Measurements from ENCODE around the gene MYBPH. TPM values are rescaled to one million over a fixed set of nuclear protein-coding genes. Genes with fewer than 3 reads are reported as not detected.

The MYBPH gene, protein sequence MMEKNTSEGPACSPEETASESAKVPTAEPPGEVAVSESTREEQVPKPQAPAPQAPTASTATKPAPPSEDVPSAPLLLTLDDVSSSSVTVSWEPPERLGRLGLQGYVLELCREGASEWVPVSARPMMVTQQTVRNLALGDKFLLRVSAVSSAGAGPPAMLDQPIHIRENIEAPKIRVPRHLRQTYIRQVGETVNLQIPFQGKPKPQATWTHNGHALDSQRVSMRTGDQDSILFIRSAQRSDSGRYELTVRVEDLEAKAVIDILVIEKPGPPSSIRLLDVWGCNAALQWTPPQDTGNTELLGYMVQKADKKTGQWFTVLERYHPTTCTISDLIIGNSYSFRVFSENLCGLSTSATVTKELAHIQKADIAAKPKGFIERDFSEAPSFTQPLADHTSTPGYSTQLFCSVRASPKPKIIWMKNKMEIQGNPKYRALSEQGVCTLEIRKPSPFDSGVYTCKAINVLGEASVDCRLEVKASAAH
- polyA plus RNA-seq (2013, experiment 1 of 2), result not detected
- polyA plus RNA-seq (2013, experiment 2 of 2), result not detected

- peaks cover 17 to 31% of the 10 kb centered on the region in 2 donors for H3K4me1 ChIP-seq (ENCODE audit: control insufficient read depth in 2 of 2, insufficient read depth in 1 of 2, low read depth in 1 of 2, low read length in 2 of 2)
- WGBS, 2 donors (ENCODE audit: extremely low coverage in 2 of 2, insufficient read length in 2 of 2, insufficient replicate concordance in 1 of 2), result no CpG with 5 or more reads among the region's 5 CpGs
Observed at GRCh38 chr1:203175237-203175826, at the start of gene MYBPH. TSS of gene MYBPH (minus strand) at chr1:203175826. CDS start at chr1:203175755, 71 bp downstream.

GRCh38 chr1:203225071-203225470 is 49.4 kb upstream of the MYBPH start:
- no peak for DNase-seq (ENCODE audit: low spot score)
- Histone ChIP-seq H3K23ac (ENCODE audit: low read depth, low read length, poor library complexity) (no peak overlapping the region), H2AK5ac (ENCODE audit: low read depth, low read length) (no peak overlapping the region), H3K18ac (ENCODE audit: low read length) (no peak overlapping the region), H3K4me1 (ENCODE audit: control insufficient read depth in 2 of 2, insufficient read depth in 1 of 2, low read depth in 1 of 2, low read length in 2 of 2) (peaks cover 0 to 1% of the 10 kb centered on the region in 2 donors), H3K36me3 (replicated peaks in 1 of 2; ENCODE audit: control insufficient read depth in 2 of 2, insufficient read depth in 2 of 2, low read length in 2 of 2) (no peaks in the 10 kb centered on the region), H2BK120ac (ENCODE audit: low read depth, low read length) (no peak overlapping the region), H4K8ac (ENCODE audit: low read depth, low read length) (no peak overlapping the region), H2BK12ac (ENCODE audit: low read length) (no peak overlapping the region), H3K9ac (ENCODE audit: low read depth, low read length, poor library complexity) (no peak overlapping the region), H2BK15ac (ENCODE audit: low read length) (no peak overlapping the region), H3K9me3 (replicated peaks in 1 of 2; ENCODE audit: control insufficient read depth in 2 of 2, insufficient read depth in 1 of 2, low read depth in 1 of 2, low read length in 2 of 2) (no peaks in the 10 kb centered on the region), H3K4me3 (ENCODE audit: low read length in 2 of 2) (no peak overlapping the region), H3K14ac (ENCODE audit: low read length) (no peak overlapping the region), H3K79me1 (ENCODE audit: low read depth, low read length) (no peaks in the 10 kb centered on the region), H2AFZ (ENCODE audit: low read length) (no peak overlapping the region), H4K91ac (ENCODE audit: low read depth, low read length, poor library complexity) (no peak overlapping the region), H2BK5ac (ENCODE audit: low read length) (no peak overlapping the region), H3K27ac (replicated peaks; ENCODE audit: low read length) (no peak overlapping the region), H3K27me3 (ENCODE audit: control insufficient read depth in 3 of 3, insufficient read depth in 3 of 3, low read depth in 1 of 3, low read length in 3 of 3) (peaks cover 0 to 71% (median 0%) of the 10 kb centered on the region in 3 experiments), H3K4me2 (ENCODE audit: insufficient read depth, low read length, poor library complexity, severe bottlenecking) (no peak overlapping the region), H3K4ac (ENCODE audit: low read length) (no peak overlapping the region)
- WGBS, 2 donors (ENCODE audit: extremely low coverage in 2 of 2, insufficient read length in 2 of 2, insufficient replicate concordance in 1 of 2), result no CpG with 5 or more reads among the region's 4 CpGs

More at GRCh38 chr1:203175237-203175826, at the start of gene MYBPH:
- peaks cover 0 to 9% (median 0%) of the 10 kb centered on the region in 3 experiments for H3K27me3 ChIP-seq (ENCODE audit: control insufficient read depth in 3 of 3, insufficient read depth in 3 of 3, low read depth in 1 of 3, low read length in 3 of 3)
- H3K4me2 ChIP-seq (ENCODE audit: insufficient read depth, low read length, poor library complexity, severe bottlenecking), result no peak within 1 kb of the TSS
- peak within 1 kb of the TSS; percentile 40 for H3K18ac ChIP-seq (ENCODE audit: low read length)
- H3K27ac ChIP-seq (replicated peaks; ENCODE audit: low read length), result no peak within 1 kb of the TSS
- no peak within 1 kb of the TSS for H4K8ac ChIP-seq (ENCODE audit: low read depth, low read length)
- H3K23ac ChIP-seq (ENCODE audit: low read depth, low read length, poor library complexity), result no peak within 1 kb of the TSS
- H2BK5ac ChIP-seq (ENCODE audit: low read length), result peak within 1 kb of the TSS; percentile 4
- peak within 1 kb of the TSS; percentile 59 for H2BK15ac ChIP-seq (ENCODE audit: low read length)
- H3K4me3 ChIP-seq (ENCODE audit: low read length in 2 of 2), result no peak within 1 kb of the TSS
- H3K9ac ChIP-seq (ENCODE audit: low read depth, low read length, poor library complexity), result peak within 1 kb of the TSS; percentile 9
- H3K4ac ChIP-seq (ENCODE audit: low read length), result no peak within 1 kb of the TSS
- no peaks in the 10 kb centered on the region for H3K9me3 ChIP-seq (replicated peaks in 1 of 2; ENCODE audit: control insufficient read depth in 2 of 2, insufficient read depth in 1 of 2, low read depth in 1 of 2, low read length in 2 of 2)
- no peaks in the 10 kb centered on the region for H3K79me1 ChIP-seq (ENCODE audit: low read depth, low read length)
- no peak for DNase-seq (ENCODE audit: low spot score)
- H2BK120ac ChIP-seq (ENCODE audit: low read depth, low read length), result peak within 1 kb of the TSS; percentile 45
- H3K36me3 ChIP-seq (replicated peaks in 1 of 2; ENCODE audit: control insufficient read depth in 2 of 2, insufficient read depth in 2 of 2, low read length in 2 of 2), result no peaks in the 10 kb centered on the region
- peak within 1 kb of the TSS; percentile 78 for H2AK5ac ChIP-seq (ENCODE audit: low read depth, low read length)
- H4K91ac ChIP-seq (ENCODE audit: low read depth, low read length, poor library complexity), result no peak within 1 kb of the TSS
- no peak within 1 kb of the TSS for H2AFZ ChIP-seq (ENCODE audit: low read length)
- H2BK12ac ChIP-seq (ENCODE audit: low read length), result no peak within 1 kb of the TSS
- H3K14ac ChIP-seq (ENCODE audit: low read length), result no peak within 1 kb of the TSS

- no peak for DNase-seq (ENCODE audit: low spot score)
- WGBS, 2 donors (ENCODE audit: extremely low coverage in 2 of 2, insufficient read length in 2 of 2, insufficient replicate concordance in 1 of 2), result no CpG with 5 or more reads among the region's 18 CpGs
- Histone ChIP-seq H3K18ac (ENCODE audit: low read length) (no peak overlapping the region), H2AFZ (ENCODE audit: low read length) (no peak overlapping the region), H4K91ac (ENCODE audit: low read depth, low read length, poor library complexity) (no peak overlapping the region), H3K36me3 (replicated peaks in 1 of 2; ENCODE audit: control insufficient read depth in 2 of 2, insufficient read depth in 2 of 2, low read length in 2 of 2) (no peaks in the 10 kb centered on the region), H2AK5ac (ENCODE audit: low read depth, low read length) (no peak overlapping the region), H2BK15ac (ENCODE audit: low read length) (no peak overlapping the region), H2BK5ac (ENCODE audit: low read length) (no peak overlapping the region), H4K8ac (ENCODE audit: low read depth, low read length) (no peak overlapping the region), H3K27ac (replicated peaks; ENCODE audit: low read length) (no peak overlapping the region), H3K4me2 (ENCODE audit: insufficient read depth, low read length, poor library complexity, severe bottlenecking) (no peak overlapping the region), H3K79me1 (ENCODE audit: low read depth, low read length) (no peaks in the 10 kb centered on the region), H3K4me3 (ENCODE audit: low read length in 2 of 2) (no peak overlapping the region), H3K27me3 (ENCODE audit: control insufficient read depth in 3 of 3, insufficient read depth in 3 of 3, low read depth in 1 of 3, low read length in 3 of 3) (peaks cover 0 to 82% (median 0%) of the 10 kb centered on the region in 3 experiments), H3K14ac (ENCODE audit: low read length) (no peak overlapping the region), H3K4ac (ENCODE audit: low read length) (no peak overlapping the region), H3K9me3 (replicated peaks in 1 of 2; ENCODE audit: control insufficient read depth in 2 of 2, insufficient read depth in 1 of 2, low read depth in 1 of 2, low read length in 2 of 2) (no peaks in the 10 kb centered on the region), H2BK12ac (ENCODE audit: low read length) (no peak overlapping the region), H3K9ac (ENCODE audit: low read depth, low read length, poor library complexity) (no peak overlapping the region), H3K23ac (ENCODE audit: low read depth, low read length, poor library complexity) (no peak overlapping the region), H2BK120ac (ENCODE audit: low read depth, low read length) (no peak overlapping the region), H3K4me1 (ENCODE audit: control insufficient read depth in 2 of 2, insufficient read depth in 1 of 2, low read depth in 1 of 2, low read length in 2 of 2) (peaks cover 0 to 1% of the 10 kb centered on the region in 2 donors)
Observed at GRCh38 chr1:203223012-203223775, 47.6 kb upstream of the MYBPH start.

Data from neuronal stem cell (in vitro differentiated cells).